ENCODE measurements around the gene KCNC2.

Gene KCNC2

DNA sequence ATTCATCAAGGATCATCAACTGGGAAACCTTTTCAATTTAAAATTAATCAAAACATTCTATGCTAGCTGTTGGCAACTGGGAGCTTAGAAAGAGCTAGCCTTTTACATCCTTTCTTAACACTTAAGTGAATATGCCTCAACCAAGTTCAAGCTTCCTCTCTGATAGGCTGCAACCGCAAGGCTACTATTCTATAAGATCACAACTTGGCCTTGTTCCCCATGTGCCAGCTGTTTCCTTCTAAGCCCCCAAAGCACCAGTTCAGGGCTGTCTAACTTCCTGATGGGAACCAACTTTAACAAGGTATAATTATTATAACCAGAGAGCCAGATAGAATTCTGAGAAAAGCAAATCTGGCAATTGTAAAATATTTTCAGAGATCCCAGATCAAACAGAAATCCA is 37.0 kb downstream of the KCNC2 start:
- in situ Hi-C loops (cut with MboI; ENCODE audit: low pct_unique_long_range_greater_than_20kb, low sequenced_read_pairs, unreplicated experiment), result no loop called here
- TF ChIP-seq CTCF (IDR thresholded peaks at IDR 0.05; ENCODE audit: extremely low read depth, insufficient read depth, missing control alignments), result no peak
- DNase-seq (ENCODE audit: low spot score), result no peak

DNA sequence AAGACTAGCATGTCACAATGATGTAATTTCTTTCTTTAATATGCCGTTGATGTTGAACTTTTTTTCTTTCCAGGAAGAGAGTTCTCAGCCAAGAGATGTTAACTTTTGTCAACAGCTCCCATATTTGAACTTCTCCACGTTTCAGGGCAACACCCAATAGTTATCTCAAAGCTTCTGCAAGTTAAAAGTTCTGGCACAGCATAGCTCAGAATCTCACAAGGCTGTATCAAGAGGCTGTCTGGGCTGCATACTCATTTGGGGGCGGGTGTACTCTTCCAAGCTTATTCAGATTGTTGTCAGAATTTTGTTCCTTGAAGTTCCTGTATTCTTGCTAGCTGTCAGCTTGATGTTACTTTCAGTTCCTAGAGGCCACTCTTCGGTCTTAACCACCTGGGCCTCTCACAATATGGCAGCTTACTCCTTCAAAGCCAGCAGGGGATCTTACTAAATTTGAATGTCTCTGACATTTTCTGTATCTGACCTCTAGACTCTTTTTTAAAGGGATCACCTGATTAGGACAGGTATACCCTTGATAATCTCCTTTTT is 38.9 kb downstream of the KCNC2 start:
- DNase-seq (ENCODE audit: low spot score), result no peak
- in situ Hi-C loops (cut with MboI; ENCODE audit: low pct_unique_long_range_greater_than_20kb, low sequenced_read_pairs, unreplicated experiment), result no loop called here
- no peak for TF ChIP-seq CTCF (IDR thresholded peaks at IDR 0.05; ENCODE audit: extremely low read depth, insufficient read depth, missing control alignments)

- no peak for DNase-seq (ENCODE audit: low spot score)
Observed at GRCh38 chr12:75162845-75163244, 46.8 kb downstream of the KCNC2 start.

DNA sequence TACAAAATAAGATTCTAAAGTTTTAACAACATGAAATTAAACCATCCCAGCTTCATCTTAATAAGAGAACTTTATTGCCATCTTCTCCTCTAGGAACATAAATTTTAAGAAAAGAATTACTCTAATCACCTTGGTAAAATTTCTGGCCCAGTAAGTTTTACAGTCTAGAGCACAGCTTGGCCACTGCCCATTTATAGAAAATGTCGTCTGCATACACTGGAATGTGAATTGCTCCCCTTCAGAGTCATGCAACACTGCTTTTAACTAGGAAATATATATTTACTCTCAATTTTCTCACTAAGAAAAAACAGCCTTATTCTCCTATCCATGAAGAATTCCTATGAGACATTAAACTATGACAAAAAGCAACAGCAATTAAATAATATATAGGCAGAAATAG is 48.2 kb downstream of the KCNC2 start:
- TF ChIP-seq CTCF (IDR thresholded peaks at IDR 0.05; ENCODE audit: extremely low read depth, insufficient read depth, missing control alignments), result no peak
- in situ Hi-C loops (cut with MboI; ENCODE audit: low pct_unique_long_range_greater_than_20kb, low sequenced_read_pairs, unreplicated experiment), result no loop called here
- DNase-seq (ENCODE audit: low spot score), result no peak

More at GRCh38 chr12:75162845-75163244, 46.8 kb downstream of the KCNC2 start:
- in situ Hi-C loops (cut with MboI; ENCODE audit: low pct_unique_long_range_greater_than_20kb, low sequenced_read_pairs, unreplicated experiment), result no loop called here
- no peak for TF ChIP-seq CTCF (IDR thresholded peaks at IDR 0.05; ENCODE audit: extremely low read depth, insufficient read depth, missing control alignments)

- in situ Hi-C loops (cut with MboI; ENCODE audit: low pct_unique_long_range_greater_than_20kb, low sequenced_read_pairs, unreplicated experiment), result no loop called here
- no peak for TF ChIP-seq CTCF (IDR thresholded peaks at IDR 0.05; ENCODE audit: extremely low read depth, insufficient read depth, missing control alignments)
- no peak for DNase-seq (ENCODE audit: low spot score)
Observed at GRCh38 chr12:75157385-75157784, 52.3 kb downstream of the KCNC2 start.

DNA sequence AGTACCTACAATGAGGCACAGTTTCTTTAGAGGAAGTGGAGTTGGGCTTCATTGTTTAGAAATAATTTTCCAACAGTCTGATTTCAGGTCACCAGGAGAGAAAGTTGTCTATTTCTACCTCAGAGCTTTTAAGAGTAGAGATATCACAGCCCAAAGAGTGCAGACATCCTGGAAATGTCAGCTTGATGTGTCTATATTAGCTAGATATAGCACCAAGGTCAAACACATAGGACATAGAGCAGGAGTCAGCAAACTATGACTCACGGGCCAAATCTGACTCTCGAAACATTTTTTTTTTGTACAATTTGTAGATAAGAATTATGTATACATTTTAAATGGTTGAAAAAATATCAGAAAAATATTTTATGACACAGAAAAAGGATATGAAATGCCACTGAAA is 53.7 kb downstream of the KCNC2 start:
- in situ Hi-C loops (cut with MboI; ENCODE audit: low pct_unique_long_range_greater_than_20kb, low sequenced_read_pairs, unreplicated experiment), result no loop called here
- no peak for DNase-seq (ENCODE audit: low spot score)
- TF ChIP-seq CTCF (IDR thresholded peaks at IDR 0.05; ENCODE audit: extremely low read depth, insufficient read depth, missing control alignments), result no peak

DNA sequence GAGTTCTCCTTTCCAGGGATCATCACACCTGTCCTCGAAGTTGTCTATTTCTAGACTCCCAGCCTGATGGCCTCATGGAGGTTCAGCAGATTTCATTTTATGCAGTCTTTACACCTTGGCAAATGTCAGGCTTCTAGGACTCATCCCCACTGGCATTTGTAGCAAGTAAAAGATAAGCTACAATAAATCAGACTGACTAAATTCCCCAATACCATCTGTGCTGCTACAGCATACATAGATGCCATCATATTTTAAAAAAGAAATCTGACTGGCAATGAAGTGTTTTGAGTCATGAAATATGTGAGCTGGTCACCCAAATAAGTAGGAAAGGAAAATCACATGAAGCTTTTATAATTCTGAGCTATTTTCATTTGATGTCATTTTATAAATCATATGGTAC is 55.3 kb downstream of the KCNC2 start:
- no peak for DNase-seq (ENCODE audit: low spot score)
- in situ Hi-C loops (cut with MboI; ENCODE audit: low pct_unique_long_range_greater_than_20kb, low sequenced_read_pairs, unreplicated experiment), result no loop called here
- TF ChIP-seq CTCF (IDR thresholded peaks at IDR 0.05; ENCODE audit: extremely low read depth, insufficient read depth, missing control alignments), result no peak

Data from GM13977 (cell line).